Aorta (tissue), 5 donors: ENCODE data around the gene RNF123. TPM values are rescaled to one million over a fixed set of nuclear protein-coding genes. Genes with fewer than 3 reads are reported as not detected.
A peak's percentile ranks its signal among the peaks of the same experiment; 100 is the strongest.

Experiments
- ATAC-seq: fragments of 200-7000 bp; cut with Tn5 transposase; one replicate; pipeline ENCODE4 v1.9.1; 2022; ENCODE audit warnings: moderate library complexity; ENCODE audit not compliant: low FRiP score
- DNase-seq, 2 donors: peaks; one replicate each; pipeline ENCODE4 v3.0.0-alpha.2; 2020
- H3K27ac ChIP-seq, 2 donors: one replicate each; pipeline ENCODE4 v1.5.1; 2013; ENCODE audit warnings: low read length in 2 of 2, mild to moderate bottlenecking in 2 of 2, moderate library complexity in 2 of 2, control low read depth in 1 of 2, inconsistent platforms in 1 of 2, low read depth in 1 of 2
- H3K27me3 ChIP-seq, 2 donors: one replicate each; pipeline ENCODE4 v1.6.1; 2013; ENCODE audit warnings: control low read depth in 1 of 2, low read length in 1 of 2, mild to moderate bottlenecking in 1 of 2, moderate library complexity in 1 of 2; ENCODE audit not compliant: insufficient read depth in 2 of 2, control insufficient read depth in 1 of 2
- H3K36me3 ChIP-seq, 2 donors: one replicate each; pipeline ENCODE4 v1.6.1; 2013; ENCODE audit warnings: control low read depth in 1 of 2, low read length in 1 of 2, mild to moderate bottlenecking in 1 of 2; ENCODE audit not compliant: insufficient read depth in 2 of 2, control insufficient read depth in 1 of 2
- H3K4me1 ChIP-seq, 2 donors: one replicate each; pipeline ENCODE4 v1.6.1; 2013; ENCODE audit warnings: low read length in 2 of 2, control low read depth in 1 of 2, mild to moderate bottlenecking in 1 of 2, moderate library complexity in 1 of 2; ENCODE audit not compliant: insufficient read depth in 2 of 2, control insufficient read depth in 1 of 2
- H3K4me3 ChIP-seq, 2 donors: one replicate each; pipeline ENCODE4 v1.5.1; 2013; ENCODE audit warnings: low read length in 2 of 2, control low read depth in 1 of 2, mild to moderate bottlenecking in 1 of 2
- H3K9me3 ChIP-seq: one replicate; pipeline ENCODE4 v1.6.1; 2013; ENCODE audit warnings: mild to moderate bottlenecking, low read length; ENCODE audit not compliant: control insufficient read depth
- WGBS, 2 donors: extraction: QIAGEN DNeasy Blood & Tissue Kit; methylation state at CpG; one replicate each; pipeline ENCODE4 v1.1.7; 2013; 5-methylcytosine and 5-hydroxymethylcytosine counted together
- intact Hi-C, 2 donors: fragments of 100-400 bp; cut with DNase I; formaldehyde crosslinking; loops; one replicate each; pipeline versions ENCODE4 v1.14.2 to v1.15.0; 2022
- polyA plus RNA-seq, 2 donors: library from polyadenylated mRNA; stranded (reverse); fragments of 200-250 nt; gene quantifications; one replicate each; pipeline ENCODE4 v1.2.3, GENCODE V29; 2013
- total RNA-seq, 2 donors: library from RNA; stranded (reverse); fragmentation: NEBNext Ultra II Directional; extraction: Animal tissue kit (Norgen Biotek cat#: 25700); gene quantifications; one replicate each; pipeline ENCODE4 v1.2.1, GENCODE V29; 2021
- donor health status: healthy with polysubstance abuse.
- donor health status: Bipolar disorder and iron deficiency.
- donor health status: DM: no; HTN: no; CAD: no.
- donor health status: DM: no; HTN: no; CAD: no.
- donor health status: DM: yes; HTN: yes; CAD: no.

Gene RNF123
- total and polyA plus RNA-seq, 4 donors = 12.5 to 38.1 (median 32.2) TPM

DNA sequence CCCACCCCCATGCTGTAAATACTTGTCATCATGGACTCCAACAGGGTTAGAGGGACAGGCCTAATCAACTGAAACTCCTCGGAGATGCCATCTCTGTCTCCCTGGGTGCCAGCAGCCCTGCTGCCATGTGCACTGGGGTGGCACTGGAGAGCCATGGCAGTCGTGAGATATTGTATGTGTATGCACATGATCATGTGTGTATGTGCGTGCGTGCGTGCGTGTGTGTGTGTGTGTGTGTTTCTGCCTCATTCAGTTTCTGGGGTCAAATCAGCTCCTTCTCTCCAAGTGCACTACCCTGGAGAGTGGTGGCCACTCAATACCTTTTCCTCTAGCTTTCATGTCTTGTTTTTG is 18.4 kb upstream of the RNF123 start:
- Histone ChIP-seq H3K27me3 (no peaks in the 10 kb centered on the region), H3K4me3 (no peak overlapping the region), H3K4me1 (no peaks in the 10 kb centered on the region), H3K9me3 (no peaks in the 10 kb centered on the region), H3K27ac (no peak overlapping the region), H3K36me3 (no peaks in the 10 kb centered on the region)
- whole genome bisulfite sequencing, 2 donors = 58 to 64% methylated on average over 6 of the region's 6 CpGs
- intact Hi-C loops = loop anchor here (1.0 to 5.0 kb wide), 3 partner anchors 114 to 132 kb away; partner anchors contain the start of gene BSN (in 1 of the 2)
- DNase-seq (no peak), ATAC-seq (no peak)

DNA sequence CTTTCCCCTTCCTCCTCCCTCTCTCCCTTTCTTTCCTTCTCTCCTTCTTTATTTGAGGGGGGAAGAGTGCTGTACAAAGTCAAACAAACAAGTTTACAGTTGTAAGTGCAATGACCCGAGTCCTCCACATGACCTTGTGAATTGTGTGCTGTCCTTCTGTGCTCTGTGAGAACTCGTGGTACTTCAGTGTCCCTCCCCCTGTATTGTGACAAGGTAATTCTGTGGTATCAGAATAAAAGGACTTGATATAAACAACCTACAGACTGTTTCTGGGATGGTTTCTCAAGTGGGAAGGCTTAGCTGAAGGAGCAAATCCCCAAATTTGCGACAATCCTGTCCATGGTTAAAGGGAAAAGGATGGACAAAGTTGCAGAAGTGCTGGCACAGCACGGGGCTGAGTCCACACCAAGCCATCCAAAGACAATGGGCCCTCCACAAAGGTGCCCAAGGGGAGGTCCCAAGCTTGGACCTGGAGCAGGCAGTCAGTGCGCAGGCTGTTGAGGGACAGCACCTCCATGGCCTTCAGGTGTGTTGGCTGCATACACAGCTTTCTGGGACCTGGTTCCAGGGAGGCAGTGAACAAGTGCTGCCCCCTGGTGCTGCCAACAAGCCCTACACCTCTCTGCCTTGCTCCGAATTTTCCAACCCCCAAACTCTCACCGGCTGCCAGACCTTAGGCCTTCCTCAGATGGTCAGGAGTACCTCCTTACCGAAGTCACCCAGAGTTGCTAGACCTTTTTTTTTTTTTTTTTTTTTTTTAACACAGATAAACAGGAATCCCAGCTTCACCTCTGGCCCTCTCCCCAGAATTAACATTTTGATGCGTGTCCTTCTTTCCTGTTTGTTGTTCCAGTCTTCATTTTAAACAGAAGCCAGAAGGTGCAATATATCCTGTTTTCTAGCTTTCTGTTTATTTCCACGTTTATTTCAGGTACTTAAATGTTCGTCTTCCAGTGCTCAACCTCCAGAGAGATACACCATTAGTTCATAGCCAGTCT is 17.8 kb upstream of the RNF123 start:
- DNase-seq (peak; percentile 64 to 86), ATAC-seq (no peak)
- no peak overlapping the region for H3K27ac ChIP-seq
- 40 to 47% methylated on average over 11 of the region's 11 CpGs for WGBS, 2 donors
- intact Hi-C loops = loop anchor here (1.0 to 5.0 kb wide), 3 partner anchors 114 to 132 kb away; partner anchors contain the start of gene BSN (in 1 of the 2)
- no peaks in the 10 kb centered on the region for H3K4me1 ChIP-seq
- no peaks in the 10 kb centered on the region for H3K9me3 ChIP-seq
- peaks cover 0 to 1% of the 10 kb centered on the region in 2 donors for H3K36me3 ChIP-seq
- no peaks in the 10 kb centered on the region for H3K27me3 ChIP-seq
- no peak overlapping the region for H3K4me3 ChIP-seq

DNA sequence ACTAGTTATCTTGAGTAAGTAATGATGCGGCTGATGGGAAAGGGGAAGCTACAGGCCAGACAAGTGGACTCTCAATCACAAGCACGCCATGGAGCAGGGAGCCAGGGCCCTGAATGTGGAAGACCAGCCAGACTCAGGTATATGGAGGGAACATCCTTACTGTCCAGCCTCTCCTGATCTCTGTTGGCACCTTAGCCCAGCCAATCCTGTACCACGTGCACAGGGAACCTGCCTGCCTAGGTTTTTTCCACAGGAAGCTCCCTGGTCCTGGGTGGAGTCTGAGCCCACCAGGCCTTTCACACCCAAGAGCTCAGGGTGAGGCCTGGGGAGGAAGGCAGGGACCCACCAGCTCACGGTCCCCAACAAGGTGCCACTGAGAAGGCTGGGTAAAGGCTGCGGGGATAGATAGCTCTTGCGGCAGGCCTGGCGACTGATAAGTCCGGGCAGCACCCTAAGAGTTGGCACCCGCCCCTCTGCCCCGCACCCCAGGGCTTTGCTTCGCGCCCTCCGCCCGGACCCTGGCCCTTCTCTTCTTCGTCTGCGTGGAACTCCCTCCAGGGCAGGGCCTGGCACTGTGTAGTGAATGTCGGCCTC is 16.1 kb upstream of the RNF123 start:
- Histone ChIP-seq H3K27ac (peak overlapping the region in 1 of 2 donors; percentile 48), H3K4me3 (peak overlapping the region; percentile 2 to 85), H3K9me3 (no peaks in the 10 kb centered on the region), H3K36me3 (peaks cover 0 to 1% of the 10 kb centered on the region in 2 donors), H3K27me3 (no peaks in the 10 kb centered on the region), H3K4me1 (no peaks in the 10 kb centered on the region)
- WGBS, 2 donors = 25 to 30% methylated on average over 12 to 17 of the region's 17 CpGs
- intact Hi-C loops = loop anchor here (5.0 kb wide), 2 partner anchors 116 to 121 kb away; partner anchors contain the start of gene BSN (in 1 of the 2)
- DNase-seq (no peak), ATAC-seq (no peak)

DNA sequence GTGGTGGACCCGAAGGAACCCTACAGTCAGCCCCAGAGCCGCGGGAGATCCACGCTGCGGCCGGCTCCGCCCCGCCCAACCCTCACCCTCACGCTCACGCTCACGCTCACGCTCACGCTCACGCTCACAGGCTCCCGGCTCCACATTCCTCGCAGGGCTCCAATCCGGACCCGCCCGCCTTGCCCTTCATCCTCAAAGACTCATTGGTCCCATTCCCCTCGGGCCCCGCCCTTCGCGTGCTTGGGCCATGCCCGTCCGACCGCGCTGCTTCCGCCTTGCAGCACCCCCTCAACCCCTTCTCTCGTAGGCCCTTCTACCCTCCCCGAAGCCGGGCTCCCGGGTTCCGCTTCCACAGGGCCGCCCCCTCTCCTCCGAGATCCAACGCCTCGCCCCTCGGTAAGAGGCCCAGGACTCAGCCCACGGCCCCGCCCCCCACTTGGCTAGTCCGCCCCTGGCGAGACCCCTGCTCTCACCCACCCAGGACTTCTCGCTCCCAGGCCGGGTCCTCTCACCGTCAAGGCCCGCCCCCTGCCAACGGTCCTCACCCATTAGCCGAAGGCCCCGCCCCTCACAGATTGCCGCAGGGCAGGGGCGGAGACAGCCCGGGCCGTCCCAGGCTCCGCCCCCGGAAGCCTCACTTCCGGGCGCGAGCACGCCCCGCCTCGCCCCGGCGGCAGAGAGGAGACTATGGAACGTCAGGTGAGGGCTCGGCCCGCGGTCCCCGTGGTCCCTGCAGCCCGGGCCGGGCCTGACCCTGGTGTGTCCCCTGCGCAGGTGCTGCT is 15.5 kb upstream of the RNF123 start, which contains the start of gene APEH:
APEH (plus strand) TSS at position 637 of the 782 bp plus-strand sequence; CDS start at position 688, 51 bp downstream.
- ATAC-seq = peak; percentile 97
- Histone ChIP-seq H3K36me3 (peaks cover 0 to 1% of the 10 kb centered on the region in 2 donors), H3K27ac (peak within 1 kb of the TSS in 1 of 2 donors; percentile 48), H3K9me3 (no peaks in the 10 kb centered on the region), H3K4me3 (peak within 1 kb of the TSS; percentile 29 to 85), H3K27me3 (no peaks in the 10 kb centered on the region), H3K4me1 (no peaks in the 10 kb centered on the region)
- peak; percentile 98 for DNase-seq
- intact Hi-C loops = loop anchor here (5.0 kb wide), 2 partner anchors 117 to 122 kb away; partner anchors contain the start of gene BSN (in 1 of the 2)
- 0 to 1% methylated on average over 60 to 71 of the region's 71 CpGs for WGBS, 2 donors

DNA sequence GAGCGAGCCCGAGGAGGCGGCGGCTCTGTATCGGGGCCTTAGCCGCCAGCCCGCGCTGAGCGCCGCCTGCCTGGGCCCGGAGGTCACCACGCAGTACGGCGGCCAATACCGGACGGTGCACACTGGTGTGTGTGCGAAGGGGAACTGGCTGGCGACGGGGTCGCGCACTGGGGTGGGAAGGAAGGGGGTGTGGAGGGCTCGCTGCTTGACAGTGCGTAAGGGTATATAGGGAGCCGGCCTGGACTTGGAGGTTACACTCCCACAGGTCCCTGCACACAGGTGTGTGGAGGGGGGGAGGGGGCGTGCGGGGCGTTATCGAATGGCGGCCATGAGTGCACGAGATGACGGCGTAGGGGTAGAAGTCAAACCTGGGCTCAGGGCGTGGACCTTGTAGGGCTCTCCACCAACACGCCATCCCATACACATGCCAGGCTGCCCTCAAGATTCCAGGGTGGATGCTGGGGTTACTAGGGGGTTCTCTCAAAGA is 14.8 kb upstream of the RNF123 start:
- peak overlapping the region in 1 of 2 donors; percentile 1 for H3K27ac ChIP-seq
- H3K27me3 ChIP-seq = no peaks in the 10 kb centered on the region
- H3K9me3 ChIP-seq = no peaks in the 10 kb centered on the region
- DNase-seq = peak in 1 of 2 donors; percentile 64
- H3K4me1 ChIP-seq = no peaks in the 10 kb centered on the region
- ATAC-seq = no peak
- peak overlapping the region; percentile 23 to 85 for H3K4me3 ChIP-seq
- H3K36me3 ChIP-seq = peaks cover 0 to 4% of the 10 kb centered on the region in 2 donors
- WGBS, 2 donors = 3 to 4% methylated on average over 34 of the region's 34 CpGs
- intact Hi-C loops = loop anchor here (5.0 kb wide), 2 partner anchors 117 to 122 kb away; partner anchors contain the start of gene BSN (in 1 of the 2)

DNA sequence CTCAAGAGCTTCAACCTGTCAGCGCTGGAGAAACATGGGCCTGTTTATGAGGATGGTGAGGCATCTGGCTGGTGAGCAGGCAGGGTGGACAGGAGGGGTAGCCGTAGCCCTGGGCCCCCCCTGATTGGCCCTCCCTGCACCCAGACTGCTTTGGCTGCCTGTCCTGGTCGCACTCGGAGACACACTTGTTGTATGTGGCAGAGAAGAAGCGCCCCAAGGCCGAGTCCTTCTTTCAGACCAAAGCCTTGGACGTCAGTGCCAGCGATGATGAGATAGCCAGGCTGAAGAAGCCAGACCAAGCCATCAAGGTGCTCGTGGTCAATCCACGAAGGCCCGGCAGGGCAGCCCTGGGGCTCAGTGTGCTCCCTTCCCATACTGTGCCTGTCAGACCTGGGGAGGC is 13.4 kb upstream of the RNF123 start:
- Histone ChIP-seq H3K27ac (no peak overlapping the region), H3K4me1 (no peaks in the 10 kb centered on the region), H3K4me3 (no peak overlapping the region), H3K27me3 (no peaks in the 10 kb centered on the region), H3K9me3 (no peaks in the 10 kb centered on the region), H3K36me3 (peaks cover 0 to 6% of the 10 kb centered on the region in 2 donors)
- intact Hi-C loops = no loop called here
- WGBS, 2 donors = 90 to 96% methylated on average over 11 of the region's 11 CpGs
- ATAC-seq (no peak), DNase-seq (no peak)

DNA sequence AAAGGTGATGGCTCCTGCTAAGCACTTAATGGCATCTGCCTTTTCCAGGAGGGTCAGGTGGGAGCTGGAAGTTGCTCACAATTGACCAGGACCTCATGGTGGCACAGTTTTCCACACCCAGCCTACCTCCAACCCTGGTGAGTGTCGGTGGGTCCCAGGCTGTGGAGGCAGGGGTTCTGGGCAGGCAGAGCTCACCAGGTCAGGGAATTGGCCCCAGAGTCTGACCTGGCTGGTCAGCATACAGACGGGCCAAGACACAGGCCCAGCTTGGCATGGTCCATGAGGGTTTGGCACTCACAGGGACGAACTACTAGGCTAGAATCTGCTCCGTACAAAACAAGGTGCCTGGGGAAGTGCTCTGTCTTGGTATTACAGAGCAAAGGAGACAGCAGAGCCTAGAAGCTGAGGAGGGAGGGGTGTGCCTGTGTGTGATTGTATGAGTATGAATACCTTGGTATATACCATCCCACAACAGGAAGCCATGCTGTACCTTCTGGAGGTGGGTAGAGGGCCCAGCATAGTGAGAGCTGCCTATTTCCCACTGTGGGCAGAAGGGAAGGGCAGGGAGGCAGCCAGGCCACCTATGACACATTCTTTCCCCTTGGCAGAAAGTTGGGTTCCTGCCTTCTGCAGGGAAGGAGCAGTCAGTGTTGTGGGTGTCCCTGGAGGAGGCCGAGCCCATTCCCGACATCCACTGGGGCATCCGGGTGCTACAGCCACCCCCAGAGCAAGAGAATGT is 8.7 kb upstream of the RNF123 start:
- H3K27me3 ChIP-seq = no peaks in the 10 kb centered on the region
- no peaks in the 10 kb centered on the region for H3K9me3 ChIP-seq
- H3K4me1 ChIP-seq = no peaks in the 10 kb centered on the region
- DNase-seq = no peak
- H3K27ac ChIP-seq = no peak overlapping the region
- 69 to 74% methylated on average over 7 of the region's 7 CpGs for WGBS, 2 donors
- intact Hi-C loops = no loop called here
- ATAC-seq = no peak
- peaks cover 0 to 9% of the 10 kb centered on the region in 2 donors for H3K36me3 ChIP-seq
- H3K4me3 ChIP-seq = no peak overlapping the region
